Kidney tubule cell (primary cell): Measurements from ENCODE around the gene ECI1.
"Not testable (repeated sequence)": the region's sequence is repeated elsewhere in the genome, so short reads cannot be mapped to it uniquely, and the experiment has no call there.

Experiments used
- DNase-seq: peaks from one replicate; pipeline ENCODE4 v3.0.0-alpha.2; 2018; ENCODE audit warnings: low spot score

Gene ECI1

GRCh38 chr16:2280461-2280860, 29.1 kb upstream of the ECI1 start:
- DNase-seq = no peak

- no peak for DNase-seq
Measured at GRCh38 chr16:2278956-2279800, 27.8 kb upstream of the ECI1 start.

- DNase-seq = no peak
Measured at GRCh38 chr16:2278272-2278608, 26.9 kb upstream of the ECI1 start.

- no peak for DNase-seq
Measured at GRCh38 chr16:2277466-2278271, 26.3 kb upstream of the ECI1 start.

GRCh38 chr16:2276368-2277195, 25.2 kb upstream of the ECI1 start:
- no peak for DNase-seq

- no peak for DNase-seq
Measured at GRCh38 chr16:2275476-2276367, 24.3 kb upstream of the ECI1 start.

- DNase-seq = no peak
Measured at GRCh38 chr16:2273931-2274330, 22.5 kb upstream of the ECI1 start.

GRCh38 chr16:2273484-2273883, 22.1 kb upstream of the ECI1 start:
- no peak for DNase-seq

GRCh38 chr16:2271848-2272461, 20.6 kb upstream of the ECI1 start:
- DNase-seq = no peak

GRCh38 chr16:2270588-2271470, 19.4 kb upstream of the ECI1 start:
- no peak for DNase-seq

- no peak for DNase-seq
Measured at GRCh38 chr16:2270070-2270462, 18.7 kb upstream of the ECI1 start.

- peak; percentile 96 for DNase-seq
Measured at GRCh38 chr16:2267913-2268666, 16.7 kb upstream of the ECI1 start, which contains the start of gene RNPS1. RNPS1 (minus strand) TSS chr16:2268126; CDS start chr16:2264643, 3,483 bp downstream.

GRCh38 chr16:2267505-2267912, 16.1 kb upstream of the ECI1 start:
- not testable (repeated sequence) for DNase-seq

- DNase-seq = peak; percentile 42
Measured at GRCh38 chr16:2266887-2267286, 15.5 kb upstream of the ECI1 start.

- DNase-seq = not testable (repeated sequence)
Measured at GRCh38 chr16:2263026-2263425, 11.6 kb upstream of the ECI1 start.

GRCh38 chr16:2260250-2260649, 8.9 kb upstream of the ECI1 start:
- no peak for DNase-seq

GRCh38 chr16:2258530-2258929, 7.1 kb upstream of the ECI1 start:
- DNase-seq = not testable (repeated sequence)

- DNase-seq = no peak
Measured at GRCh38 chr16:2257726-2258125, 6.3 kb upstream of the ECI1 start.

- no peak for DNase-seq
Measured at GRCh38 chr16:2256531-2257140, 5.2 kb upstream of the ECI1 start.
